AG04450 (cell line): ENCODE results near the gene CPHXL. TPM values are rescaled to one million over a fixed set of nuclear protein-coding genes. Genes with fewer than 3 reads are reported as not detected.

Experiments
- CTCF ChIA-PET: fragments of 300-600, 350-600 bp; formaldehyde crosslinking; extraction: SDS; loops from one replicate; lab custom pipeline; 2022; ENCODE audit warnings: antibody characterized with exemption, inconsistent platforms; lab: Charles Lee
- POLR2A ChIA-PET: fragments of 350-600 bp; formaldehyde crosslinking; extraction: SDS; loops from one replicate; lab custom pipeline; 2021; ENCODE audit warnings: antibody characterized with exemption, inconsistent platforms; lab: Yijun Ruan, JAX
- DNase-seq: peaks from one replicate; pipeline ENCODE4 v3.0.0-alpha.2; 2011; ENCODE audit warnings: low read depth, low spot score
- H3K27ac ChIP-seq: one replicate; pipeline ENCODE4 v1.5.1; 2012; ENCODE audit warnings: low read depth, low read length, control low read depth
- H3K27me3 ChIP-seq: one replicate; pipeline ENCODE4 v1.6.0; 2012; ENCODE audit warnings: low read length; ENCODE audit not compliant: control insufficient read depth, insufficient read depth
- H3K4me3 ChIP-seq: 2 replicates; pipeline ENCODE4 v1.5.1; 2011; ENCODE audit warnings: mild to moderate bottlenecking, low read depth, low read length, control low read depth
- H3K9me3 ChIP-seq: 2 replicates; pipeline ENCODE4 v1.5.1; 2012; ENCODE audit warnings: low read length; ENCODE audit not compliant: control insufficient read depth, insufficient read depth
- CTCF ChIP-seq: IDR thresholded peaks from 2 replicates; pipeline ENCODE4 v1.5.1; 2011; ENCODE audit warnings: low read depth, low read length, control low read depth, inconsistent platforms
- polyA plus RNA-seq: library from polyadenylated mRNA; depleted of rRNA; stranded (reverse); fragments of >200 nt; gene quantifications from 2 replicates; pipeline ENCODE4 v1.2.3, GENCODE V29; 2011

CPHXL gene
- polyA plus RNA-seq, 1 experiment, result not detected

GRCh38 chr16:75695708-75696107, 30.6 kb downstream of the CPHXL start:
- Histone ChIP-seq H3K4me3 (no peak overlapping the region), H3K9me3 (no peaks in the 10 kb centered on the region), H3K27ac (no peak overlapping the region), H3K27me3 (no peaks in the 10 kb centered on the region)
- TF ChIP-seq CTCF, result no peak
- POLR2A ChIA-PET, result no interaction called here
- CTCF ChIA-PET, result interaction anchor here (1.6 kb wide), 1 partner anchor 11 kb away, joined by 4 read pairs; no protein-coding TSS in a partner anchor
- DNase-seq, result no peak

GRCh38 chr16:75687361-75687760, 38.9 kb downstream of the CPHXL start:
- no peaks in the 10 kb centered on the region for H3K27me3 ChIP-seq
- POLR2A ChIA-PET, result no interaction called here
- no peak overlapping the region for H3K27ac ChIP-seq
- TF ChIP-seq CTCF, result no peak
- H3K4me3 ChIP-seq, result no peak overlapping the region
- peaks cover 2% of the 10 kb centered on the region; the same call in 1 of the 2 replicates for H3K9me3 ChIP-seq
- CTCF ChIA-PET, result no interaction called here
- no peak for DNase-seq

- POLR2A ChIA-PET, result no interaction called here
Measured at GRCh38 chr16:75682308-75682707, 44.0 kb downstream of the CPHXL start.

GRCh38 chr16:75679366-75679765, 46.9 kb downstream of the CPHXL start:
- Histone ChIP-seq H3K4me3 (no peak overlapping the region), H3K27me3 (peaks cover 4% of the 10 kb centered on the region), H3K9me3 (peaks cover under 1% of the 10 kb centered on the region; the same call in 1 of the 2 replicates), H3K27ac (no peak overlapping the region)
- DNase-seq, result no peak
- ChIA-PET CTCF (no interaction called here), POLR2A (no interaction called here)
- TF ChIP-seq CTCF, result no peak

More at GRCh38 chr16:75682308-75682707, 44.0 kb downstream of the CPHXL start:
- TF ChIP-seq CTCF, result no peak
- DNase-seq, result no peak
- Histone ChIP-seq H3K4me3 (no peak overlapping the region), H3K27ac (no peak overlapping the region), H3K9me3 (peaks cover 2% of the 10 kb centered on the region; the same call in 1 of the 2 replicates), H3K27me3 (peaks cover 4% of the 10 kb centered on the region)
- CTCF ChIA-PET, result no interaction called here

- no peak for TF ChIP-seq CTCF
- Histone ChIP-seq H3K4me3 (no peak within 1 kb of the TSS), H3K9me3 (no peaks in the 10 kb centered on the region), H3K27ac (no peak within 1 kb of the TSS), H3K27me3 (peaks cover 4% of the 10 kb centered on the region)
- CTCF ChIA-PET, result interaction anchor here (0.8 kb wide), 1 partner anchor 28 kb away, joined by 3 read pairs; no protein-coding TSS in a partner anchor
- POLR2A ChIA-PET, result no interaction called here
- no peak for DNase-seq
Measured at GRCh38 chr16:75676909-75677308, 49.4 kb downstream of the CPHXL start, which contains the start of gene CPHXL2. CPHXL2 (minus strand) TSS chr16:75677009; CDS start chr16:75676999, 10 bp downstream.
